ENCODE measurements around the gene SKOR1.

DNA sequence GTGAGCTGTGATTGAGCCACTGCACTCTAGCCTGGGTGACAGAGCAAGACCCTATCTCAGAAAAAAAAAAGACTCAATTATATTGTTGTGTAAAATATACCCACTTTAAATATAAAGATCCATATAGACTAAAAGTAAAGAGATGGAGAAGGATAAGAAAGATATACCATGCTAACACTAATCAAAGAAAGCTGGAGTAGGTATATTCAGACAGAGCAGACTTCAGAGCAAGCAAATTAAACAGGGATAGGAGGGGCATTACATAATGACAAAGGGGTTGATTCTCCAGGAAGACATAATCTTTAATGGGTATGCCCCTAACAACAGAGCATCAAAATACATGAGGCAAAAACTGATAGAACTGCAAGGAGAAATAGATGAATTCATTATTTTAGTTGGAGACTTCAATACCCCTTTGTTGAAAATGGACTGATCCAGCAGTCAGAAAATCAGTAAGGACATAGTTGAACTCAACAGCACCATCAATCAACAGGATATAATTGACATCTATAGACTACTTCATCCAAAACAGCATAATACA lies 45.6 kb downstream of the SKOR1 start:
- TF ChIP-seq CTCF (IDR thresholded peaks at IDR 0.05) = no peak
- no peak for TF ChIP-seq POLR2A (IDR thresholded peaks at IDR 0.05)
